Thyroid gland (tissue), 4 donors: Measurements from ENCODE around the gene C17orf113.

Source experiments
- CTCF ChIP-seq, 6 experiments: fragments of 200-600 bp in 3 of 6; fragments of 450-650 bp in 3 of 6; sonication (generic) in 3 of 6; IDR thresholded peaks; one replicate each; pipeline ENCODE4 v1.5.1; 2016 to 2019; ENCODE audit warnings: antibody characterized with exemption in 6 of 6, mild to moderate bottlenecking in 2 of 6, inconsistent platforms in 1 of 6, moderate library complexity in 1 of 6
- POLR2A ChIP-seq, 2 donors: fragments of 450-650 bp; IDR thresholded peaks; one replicate each; pipeline ENCODE4 v1.6.1; 2017; ENCODE audit warnings: antibody characterized with exemption in 2 of 2, mild to moderate bottlenecking in 2 of 2, moderate library complexity in 1 of 2

- no peak for TF ChIP-seq CTCF (IDR thresholded peaks at IDR 0.05)
- TF ChIP-seq POLR2A (IDR thresholded peaks at IDR 0.05) = no peak
Measured at GRCh38 chr17:42081516-42082129, 31.2 kb upstream of the C17orf113 start.
